ENCODE results near the gene BRAT1.
A peak's percentile ranks its signal among the peaks of the same experiment; 100 is the strongest.

BRAT1 gene

DNA sequence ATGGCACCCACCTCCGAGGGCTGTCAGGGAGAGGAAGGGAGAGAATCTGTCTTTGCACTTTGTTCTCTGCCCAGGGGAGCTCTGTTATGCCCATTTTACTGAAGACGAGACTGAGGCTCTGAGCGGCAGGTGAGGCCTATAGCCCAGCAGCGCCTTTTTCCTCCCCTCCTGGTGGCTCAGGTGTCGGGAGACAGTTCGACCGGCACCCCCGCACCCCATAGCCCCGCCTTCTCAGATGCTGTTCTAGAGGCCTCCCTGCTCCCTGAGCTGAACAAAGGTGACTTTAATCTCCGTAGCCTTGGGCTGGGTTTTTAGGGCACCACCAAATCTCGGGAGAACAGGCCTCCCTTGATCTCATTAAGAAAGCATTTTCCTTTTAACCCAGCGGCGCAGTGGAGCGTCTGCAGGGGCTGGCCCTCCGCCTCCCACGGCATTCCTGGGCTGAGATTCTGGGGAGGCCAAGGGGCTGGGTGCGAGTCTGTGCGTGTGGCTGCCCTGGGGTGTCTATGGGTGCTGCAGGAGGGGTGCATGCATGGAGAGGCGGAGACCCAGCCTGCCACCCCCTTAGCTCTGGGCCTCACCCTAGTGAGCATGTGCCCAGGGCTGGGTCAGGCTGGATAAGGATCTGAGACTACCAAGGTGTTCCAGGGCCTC is 32.4 kb downstream of the BRAT1 start:
- no peak for DNase-seq (ENCODE audit: low spot score)
- peak overlapping the region; percentile 84 for H3K4me3 ChIP-seq
- peak overlapping the region in 1 of 2 donors; percentile 55 for H3K27ac ChIP-seq
- TF ChIP-seq, protein P1, sequence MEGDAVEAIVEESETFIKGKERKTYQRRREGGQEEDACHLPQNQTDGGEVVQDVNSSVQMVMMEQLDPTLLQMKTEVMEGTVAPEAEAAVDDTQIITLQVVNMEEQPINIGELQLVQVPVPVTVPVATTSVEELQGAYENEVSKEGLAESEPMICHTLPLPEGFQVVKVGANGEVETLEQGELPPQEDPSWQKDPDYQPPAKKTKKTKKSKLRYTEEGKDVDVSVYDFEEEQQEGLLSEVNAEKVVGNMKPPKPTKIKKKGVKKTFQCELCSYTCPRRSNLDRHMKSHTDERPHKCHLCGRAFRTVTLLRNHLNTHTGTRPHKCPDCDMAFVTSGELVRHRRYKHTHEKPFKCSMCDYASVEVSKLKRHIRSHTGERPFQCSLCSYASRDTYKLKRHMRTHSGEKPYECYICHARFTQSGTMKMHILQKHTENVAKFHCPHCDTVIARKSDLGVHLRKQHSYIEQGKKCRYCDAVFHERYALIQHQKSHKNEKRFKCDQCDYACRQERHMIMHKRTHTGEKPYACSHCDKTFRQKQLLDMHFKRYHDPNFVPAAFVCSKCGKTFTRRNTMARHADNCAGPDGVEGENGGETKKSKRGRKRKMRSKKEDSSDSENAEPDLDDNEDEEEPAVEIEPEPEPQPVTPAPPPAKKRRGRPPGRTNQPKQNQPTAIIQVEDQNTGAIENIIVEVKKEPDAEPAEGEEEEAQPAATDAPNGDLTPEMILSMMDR (IDR thresholded peaks at IDR 0.05) = no peak

DNA sequence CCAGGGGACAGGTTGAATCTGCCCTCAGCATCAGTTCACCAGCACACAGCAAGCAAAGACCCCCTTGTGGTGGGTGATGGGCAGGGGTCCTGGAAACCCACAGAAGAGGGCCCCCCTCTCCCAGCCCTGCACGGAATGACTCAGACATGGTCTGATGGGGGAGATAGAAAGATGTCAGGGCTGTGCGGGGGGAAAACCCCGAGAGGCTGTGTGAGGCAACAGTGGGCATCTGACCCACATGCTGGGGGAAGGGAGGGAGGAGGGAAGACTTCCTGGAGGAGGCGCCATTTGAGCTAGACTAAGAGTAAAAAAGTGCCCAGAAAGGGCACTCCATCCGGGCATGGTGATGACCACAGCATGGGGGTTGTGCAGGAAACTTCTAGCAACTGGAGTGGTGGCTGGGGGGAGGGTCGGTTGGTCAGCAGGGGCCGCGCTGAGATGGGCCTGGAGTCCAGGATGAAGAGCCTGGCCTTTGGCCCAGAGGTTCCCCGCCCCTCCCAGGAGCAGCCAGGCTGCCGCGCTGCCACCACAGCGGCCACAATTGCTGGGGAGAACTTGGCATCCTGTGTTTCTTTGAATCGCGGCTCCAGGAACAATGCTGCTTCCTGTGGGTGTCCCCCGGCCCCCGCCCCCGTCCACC is 33.3 kb downstream of the BRAT1 start:
- no peak for DNase-seq (ENCODE audit: low spot score)
- TF ChIP-seq, protein P1 (IDR thresholded peaks at IDR 0.05) = no peak
- Histone ChIP-seq H3K27ac (peak overlapping the region in 1 of 2 donors; percentile 55), H3K4me3 (peak overlapping the region; percentile 84)

DNA sequence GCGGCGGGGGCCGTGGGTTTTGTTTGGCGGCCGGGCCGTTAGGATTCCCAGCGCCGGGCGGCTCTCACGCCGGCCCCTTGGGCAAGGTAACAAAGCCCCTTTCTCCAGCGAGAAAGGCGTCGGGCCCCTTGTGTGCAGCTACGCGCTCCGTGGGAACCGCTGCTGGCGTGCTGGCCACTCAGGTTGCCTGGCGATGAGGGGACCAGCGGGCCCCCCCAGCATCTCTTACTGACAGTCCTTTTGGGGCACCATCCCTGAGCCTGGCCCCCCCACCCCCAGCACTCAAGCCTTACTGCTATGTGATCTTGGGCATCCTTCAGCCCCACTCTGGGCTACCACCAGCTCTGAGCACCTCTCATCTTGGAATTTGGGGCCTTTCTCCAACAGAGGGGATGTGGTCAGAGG is 34.0 kb downstream of the BRAT1 start:
- H3K27ac ChIP-seq = peak overlapping the region in 1 of 2 donors; percentile 45
- no peak for DNase-seq (ENCODE audit: low spot score)
- TF ChIP-seq, protein P1 (IDR thresholded peaks at IDR 0.05) = no peak
- H3K4me3 ChIP-seq = peak overlapping the region; percentile 84

DNA sequence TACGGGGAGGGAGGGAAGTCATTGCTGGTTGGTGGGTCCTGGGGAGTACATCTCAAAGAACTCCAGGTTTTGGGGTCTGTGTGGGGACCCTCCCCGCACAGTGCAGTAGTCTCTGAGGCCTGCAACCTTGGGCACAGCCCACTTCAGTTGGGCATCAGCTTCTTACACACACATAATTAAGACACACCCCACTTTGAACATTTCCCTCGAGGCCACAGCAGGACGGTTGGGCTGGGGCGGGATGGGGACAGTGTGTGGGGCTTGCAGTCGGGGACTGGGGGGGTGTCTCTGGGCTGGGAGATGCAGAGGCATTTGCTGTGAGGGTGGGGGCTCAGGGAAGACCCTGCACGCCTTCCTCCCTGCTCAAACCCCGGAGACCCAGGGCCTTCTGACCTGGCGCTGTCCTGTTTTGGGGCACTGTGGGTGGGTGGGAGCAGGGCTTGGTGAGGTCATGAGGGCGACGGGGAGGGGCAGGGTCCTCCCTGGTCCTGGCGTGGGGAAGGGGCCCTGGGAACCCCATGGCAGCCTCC is 34.5 kb downstream of the BRAT1 start:
- no peak for DNase-seq (ENCODE audit: low spot score)
- Histone ChIP-seq H3K27ac (peak overlapping the region in 1 of 2 donors; percentile 45), H3K4me3 (peak overlapping the region; percentile 84)
- TF ChIP-seq, protein P1 (IDR thresholded peaks at IDR 0.05) = no peak

DNA sequence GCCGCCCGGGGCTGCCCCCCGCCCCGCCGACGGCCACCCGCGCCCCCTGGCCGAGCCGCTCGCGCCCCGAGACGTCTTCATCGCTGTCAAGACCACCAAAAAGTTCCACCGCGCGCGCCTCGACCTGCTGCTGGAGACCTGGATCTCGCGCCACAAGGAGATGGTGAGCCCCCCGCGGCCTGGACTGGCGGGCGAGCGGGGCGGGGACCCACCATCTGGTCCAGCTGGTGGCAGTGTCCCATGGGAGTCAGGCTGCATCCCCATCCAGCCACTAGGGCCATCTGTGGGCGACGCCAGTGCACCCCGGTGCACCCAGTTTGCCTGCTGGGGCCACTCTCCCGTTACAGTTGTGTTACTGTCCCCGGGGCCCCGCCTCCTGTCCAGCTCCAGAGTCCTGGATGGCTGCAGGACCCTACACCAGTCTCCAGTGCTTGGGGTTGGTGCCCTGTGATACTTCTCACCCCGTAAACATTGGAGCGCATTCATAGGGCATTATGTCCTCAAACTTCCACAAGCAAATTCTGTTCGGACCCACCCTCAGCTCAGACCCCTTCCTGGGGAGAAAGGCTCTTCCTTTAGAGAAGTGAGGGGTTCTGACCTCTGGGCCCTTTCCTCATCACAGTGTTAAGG is 35.1 kb downstream of the BRAT1 start:
- Histone ChIP-seq H3K4me3 (peak overlapping the region; percentile 84), H3K27ac (peak overlapping the region in 1 of 2 donors; percentile 63)
- TF ChIP-seq, protein P1 (IDR thresholded peaks at IDR 0.05) = no peak
- no peak for DNase-seq (ENCODE audit: low spot score)

DNA sequence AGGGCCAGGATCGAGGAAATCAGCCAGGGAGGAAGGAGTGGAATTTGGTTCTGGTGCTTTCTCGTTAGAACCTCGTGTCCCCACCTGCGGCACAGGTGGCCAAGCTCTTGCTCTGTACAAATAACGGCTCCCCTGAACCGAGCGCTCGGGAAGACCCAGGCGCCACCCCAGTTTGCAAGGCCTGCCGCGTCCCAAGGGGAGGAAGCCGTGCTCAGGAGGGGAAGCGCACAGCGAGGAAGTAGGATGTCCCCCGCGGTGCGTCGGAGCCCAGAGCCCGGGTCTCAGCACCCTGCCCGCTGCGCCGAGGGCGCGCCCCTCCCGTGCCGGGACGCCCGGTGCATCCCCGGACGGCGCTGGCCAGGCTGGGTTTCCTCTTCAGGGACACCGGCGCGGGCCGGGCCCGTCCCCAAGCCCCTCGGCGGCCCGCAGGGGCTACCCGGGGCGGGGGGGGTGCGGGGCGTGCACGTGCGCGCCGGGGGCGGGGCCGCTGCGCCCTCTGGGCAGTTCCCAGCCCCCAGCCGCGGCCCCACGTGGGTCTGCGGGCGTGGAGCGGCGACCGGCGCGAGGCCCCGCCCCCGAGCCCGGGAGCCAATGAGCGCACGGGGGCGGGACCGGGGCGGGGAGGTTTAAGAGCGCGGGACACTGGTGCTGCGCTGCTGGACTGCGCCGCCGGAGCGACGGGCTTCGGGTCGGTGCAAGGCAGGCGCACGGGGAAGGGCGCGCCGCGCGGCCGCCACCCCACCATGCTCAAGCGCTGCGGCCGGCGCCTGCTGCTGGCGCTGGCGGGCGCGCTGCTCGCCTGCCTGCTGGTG is 36.0 kb downstream of the BRAT1 start, which contains the start of gene LFNG:
LFNG (plus strand) TSS at position 656 of the 812 bp plus-strand sequence; CDS start at position 744, 88 bp downstream.
- no peak for DNase-seq (ENCODE audit: low spot score)
- Histone ChIP-seq H3K4me3 (peak within 1 kb of the TSS; percentile 84), H3K27ac (peak within 1 kb of the TSS in 1 of 2 donors; percentile 63)
- TF ChIP-seq, protein P1 (IDR thresholded peaks at IDR 0.05) = no peak

Measured in coronary artery (tissue), 2 donors.